Adrenal gland (tissue), 5 donors: ENCODE data around the gene TMEM221.

Source experiments
- POLR2A ChIP-seq, 2 donors: fragments of 450-650 bp; IDR thresholded peaks; one replicate each; pipeline ENCODE4 v1.6.1; 2017; ENCODE audit warnings: antibody characterized with exemption in 2 of 2, mild to moderate bottlenecking in 2 of 2, moderate library complexity in 1 of 2
- TF ChIP-seq, protein P1 (sequence below), 6 experiments: fragments of 450-650 bp in 4 of 6; fragments of 200-600 bp in 2 of 6; sonication (generic) in 1 of 6; IDR thresholded peaks; 1 replicate in 5 of 6; 2 replicates in 1 of 6; pipeline versions ENCODE4 v1.5.1 to v1.8.0; 2016 to 2021; ENCODE audit warnings: antibody characterized with exemption in 6 of 6, mild to moderate bottlenecking in 2 of 6, moderate library complexity in 1 of 6
- donor health status: DM: no; HTN: no; CAD: no.

DNA sequence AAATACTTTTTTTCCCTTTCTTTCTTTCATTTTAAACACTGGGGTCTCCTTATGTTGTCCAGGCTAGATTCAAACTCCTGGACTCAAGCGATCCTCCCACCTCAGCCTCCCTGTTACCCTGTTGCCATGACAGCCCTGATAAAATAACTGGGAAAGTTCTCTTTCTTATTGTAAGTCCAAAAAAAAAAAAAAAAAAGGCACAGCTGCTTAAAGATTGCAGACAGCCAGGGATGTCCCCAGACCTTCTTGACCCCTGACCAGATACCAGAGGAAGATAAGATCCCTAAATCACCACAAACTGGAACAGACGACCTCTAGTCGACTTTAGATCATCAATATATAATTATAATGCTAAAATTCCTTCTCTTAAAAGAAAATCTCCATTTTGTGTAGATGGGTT, 29.8 kb downstream of the TMEM221 start:
- TF ChIP-seq, protein P1, sequence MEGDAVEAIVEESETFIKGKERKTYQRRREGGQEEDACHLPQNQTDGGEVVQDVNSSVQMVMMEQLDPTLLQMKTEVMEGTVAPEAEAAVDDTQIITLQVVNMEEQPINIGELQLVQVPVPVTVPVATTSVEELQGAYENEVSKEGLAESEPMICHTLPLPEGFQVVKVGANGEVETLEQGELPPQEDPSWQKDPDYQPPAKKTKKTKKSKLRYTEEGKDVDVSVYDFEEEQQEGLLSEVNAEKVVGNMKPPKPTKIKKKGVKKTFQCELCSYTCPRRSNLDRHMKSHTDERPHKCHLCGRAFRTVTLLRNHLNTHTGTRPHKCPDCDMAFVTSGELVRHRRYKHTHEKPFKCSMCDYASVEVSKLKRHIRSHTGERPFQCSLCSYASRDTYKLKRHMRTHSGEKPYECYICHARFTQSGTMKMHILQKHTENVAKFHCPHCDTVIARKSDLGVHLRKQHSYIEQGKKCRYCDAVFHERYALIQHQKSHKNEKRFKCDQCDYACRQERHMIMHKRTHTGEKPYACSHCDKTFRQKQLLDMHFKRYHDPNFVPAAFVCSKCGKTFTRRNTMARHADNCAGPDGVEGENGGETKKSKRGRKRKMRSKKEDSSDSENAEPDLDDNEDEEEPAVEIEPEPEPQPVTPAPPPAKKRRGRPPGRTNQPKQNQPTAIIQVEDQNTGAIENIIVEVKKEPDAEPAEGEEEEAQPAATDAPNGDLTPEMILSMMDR (IDR thresholded peaks at IDR 0.05), result no peak
- no peak for TF ChIP-seq POLR2A (IDR thresholded peaks at IDR 0.05)
